IPS DF 4.7 (cell line): ENCODE measurements around the gene SAFB.

Source experiments
- DNase-seq: peaks from one replicate; pipeline ENCODE4 v3.0.0-alpha.2; 2013; ENCODE audit warnings: low spot score; ENCODE audit errors: extremely low read depth

SAFB gene

GRCh38 chr19:5664515-5664914 is 41.6 kb downstream of the SAFB start:
- no peak for DNase-seq

- no peak for DNase-seq
These were observed 43.1 kb downstream of the SAFB start for GRCh38 chr19:5665781-5666513.

DNA sequence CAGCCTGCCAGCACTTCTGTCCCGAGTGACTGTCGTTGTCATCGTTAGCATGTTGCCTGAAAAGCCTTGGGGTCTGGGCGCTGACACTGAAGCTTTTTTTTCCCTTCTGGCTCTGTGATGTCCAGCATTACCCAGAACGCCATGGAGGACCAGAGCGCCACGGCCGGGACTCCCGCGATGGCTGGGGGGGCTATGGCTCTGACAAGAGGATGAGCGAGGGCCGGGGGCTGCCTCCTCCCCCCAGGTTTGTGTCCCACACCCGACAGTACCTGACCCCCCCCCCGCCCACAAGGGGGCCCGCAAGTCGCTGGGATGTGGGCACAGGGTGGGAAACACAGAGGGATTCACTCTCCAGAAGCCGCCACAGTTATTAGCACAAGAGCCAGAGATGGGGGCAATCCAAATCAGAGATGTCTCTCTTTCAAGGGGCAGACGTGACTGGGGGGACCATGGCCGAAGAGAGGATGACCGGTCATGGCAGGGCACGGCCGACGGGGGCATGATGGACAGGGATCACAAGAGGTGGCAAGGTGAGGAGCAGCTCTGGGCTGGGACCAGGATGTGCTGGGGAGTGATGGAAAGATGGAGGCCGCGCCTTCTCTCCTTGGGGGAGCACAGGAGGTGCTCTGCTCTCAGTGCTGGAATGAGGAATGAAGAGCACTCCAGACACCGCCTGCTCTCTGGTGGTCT is 44.2 kb downstream of the SAFB start:
- no peak for DNase-seq

- no peak for DNase-seq
These were observed 44.9 kb downstream of the SAFB start for GRCh38 chr19:5667751-5668271.

- DNase-seq: no peak
These were observed 46.3 kb downstream of the SAFB start for GRCh38 chr19:5669212-5669611.

DNA sequence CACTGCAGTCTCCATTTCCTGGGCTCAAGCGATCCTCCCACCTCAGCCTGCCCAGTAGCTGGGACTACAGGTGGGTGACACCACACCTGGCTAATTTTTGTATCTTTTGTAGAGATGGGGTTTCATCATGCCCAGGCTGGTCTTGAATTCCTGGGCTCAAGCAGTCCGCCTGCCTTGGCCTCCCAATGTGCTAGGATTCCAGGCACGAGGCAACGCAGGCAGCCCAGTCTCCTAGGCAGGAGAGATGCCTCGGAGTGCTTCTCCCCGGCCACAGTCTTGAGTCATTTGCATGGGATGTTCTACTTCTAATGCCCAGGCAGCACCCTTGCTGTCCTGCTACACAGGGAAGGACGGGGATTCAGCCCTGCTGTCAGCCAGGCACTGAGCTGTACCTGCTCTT is 48.7 kb downstream of the SAFB start:
- DNase-seq: no peak

GRCh38 chr19:5672708-5673459 is 50.0 kb downstream of the SAFB start:
- no peak for DNase-seq

DNA sequence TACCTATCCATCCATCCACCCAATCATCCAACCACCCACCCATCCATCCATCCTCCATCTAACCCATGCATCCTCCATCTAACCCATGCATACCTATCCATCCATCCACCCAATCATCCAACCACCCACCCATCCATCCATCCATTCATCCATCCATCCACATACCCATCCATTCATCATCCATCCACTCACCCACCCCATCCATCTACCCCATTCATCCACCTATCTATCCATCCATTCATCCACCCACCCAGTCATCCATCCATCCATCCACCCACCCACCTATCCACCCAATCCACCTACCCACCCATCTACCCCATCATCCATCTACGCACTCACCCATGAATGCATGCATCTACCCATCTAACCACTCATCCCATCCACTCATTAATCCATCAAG is 50.9 kb downstream of the SAFB start:
- no peak for DNase-seq

DNA sequence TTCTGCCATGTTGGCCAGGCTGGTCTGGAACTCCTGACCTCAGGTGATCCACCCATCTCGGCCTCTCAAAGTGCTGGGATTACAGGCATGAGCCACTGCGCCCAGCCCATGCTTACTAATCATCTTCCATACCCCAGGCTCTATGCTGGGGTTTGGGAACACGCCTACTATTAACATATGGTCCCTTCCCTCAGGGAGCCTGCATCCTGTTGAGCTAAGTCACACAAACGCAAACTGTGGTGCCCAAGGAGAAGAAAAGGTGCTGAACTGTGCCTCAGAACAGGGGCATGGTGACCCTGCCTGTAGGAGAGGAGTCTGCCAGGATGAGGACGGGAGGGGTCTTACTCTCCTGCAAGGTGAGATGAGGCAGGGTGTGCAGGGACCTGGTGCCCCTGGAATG is 51.8 kb downstream of the SAFB start:
- DNase-seq: no peak

- DNase-seq: no peak
These were observed 53.4 kb downstream of the SAFB start for GRCh38 chr19:5676105-5676771.

DNA sequence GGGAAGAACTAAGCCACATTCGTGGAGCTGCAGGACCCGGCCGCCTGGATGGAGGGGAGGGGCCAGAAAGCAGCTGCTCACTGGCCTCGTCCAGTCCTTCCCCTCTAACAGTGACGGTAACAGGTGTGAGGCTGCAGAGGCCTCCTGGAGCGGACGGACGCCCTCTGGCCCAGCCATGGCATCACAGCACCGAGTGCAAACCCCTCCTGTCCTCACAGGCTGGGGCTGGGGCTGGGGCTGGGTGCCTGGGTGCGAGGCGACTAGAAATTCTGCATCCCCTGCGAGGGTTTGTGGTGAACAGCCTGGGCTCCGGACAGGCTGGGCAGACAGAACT is 53.9 kb downstream of the SAFB start:
- no peak for DNase-seq

DNA sequence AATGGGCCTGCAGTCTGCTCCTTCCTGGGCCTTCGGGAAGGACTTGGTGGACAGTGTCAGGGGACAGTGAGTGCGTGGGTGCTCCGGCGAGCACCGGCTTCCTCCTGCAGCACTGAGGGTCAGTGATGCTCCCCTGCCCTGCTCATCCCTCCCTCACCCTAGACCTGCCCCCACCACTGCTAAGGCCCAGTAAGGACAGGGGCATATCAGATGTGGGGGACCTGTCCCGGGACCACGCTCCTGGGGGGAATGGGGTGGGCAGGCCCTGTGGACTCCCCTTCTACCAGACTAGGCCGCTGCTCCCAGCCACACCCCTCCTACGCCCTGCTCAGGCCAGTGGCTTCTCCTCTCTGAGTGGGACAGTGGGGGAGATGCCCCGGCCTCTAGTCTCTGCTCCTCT is 54.3 kb downstream of the SAFB start:
- DNase-seq: no peak

GRCh38 chr19:5677580-5677979 is 54.7 kb downstream of the SAFB start:
- no peak for DNase-seq

- no peak for DNase-seq
These were observed 55.3 kb downstream of the SAFB start for GRCh38 chr19:5678071-5678718.

- no peak for DNase-seq
These were observed 56.6 kb downstream of the SAFB start for GRCh38 chr19:5679289-5680083.

DNA sequence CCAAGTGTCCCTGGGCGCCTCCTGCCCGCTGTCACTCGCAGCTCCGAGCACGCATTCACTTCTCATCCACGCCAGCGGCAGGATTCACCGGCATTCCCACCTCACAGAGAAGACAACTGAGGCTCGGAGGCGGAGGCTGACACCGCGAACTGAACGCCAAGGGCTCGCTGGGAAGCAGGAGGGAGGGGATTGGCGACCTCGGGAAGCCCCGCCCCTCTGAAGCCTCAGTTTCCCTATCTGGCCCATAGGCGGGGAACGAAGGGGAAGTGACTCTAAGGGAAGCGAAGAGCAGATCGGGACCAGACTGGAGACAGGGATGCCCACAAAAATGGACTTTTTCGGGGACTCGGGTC is 57.2 kb downstream of the SAFB start:
- DNase-seq: no peak

GRCh38 chr19:5680437-5681368 is 57.8 kb downstream of the SAFB start, which contains the start of the genes HSD11B1L and MICOS13:
TSS of gene HSD11B1L (plus strand) at chr19:5681027. CDS start at chr19:5684833, 3,806 bp downstream.
TSS of gene MICOS13 (minus strand) at chr19:5680516. CDS start at chr19:5680486, 30 bp downstream.
- DNase-seq: peak; percentile 95

DNA sequence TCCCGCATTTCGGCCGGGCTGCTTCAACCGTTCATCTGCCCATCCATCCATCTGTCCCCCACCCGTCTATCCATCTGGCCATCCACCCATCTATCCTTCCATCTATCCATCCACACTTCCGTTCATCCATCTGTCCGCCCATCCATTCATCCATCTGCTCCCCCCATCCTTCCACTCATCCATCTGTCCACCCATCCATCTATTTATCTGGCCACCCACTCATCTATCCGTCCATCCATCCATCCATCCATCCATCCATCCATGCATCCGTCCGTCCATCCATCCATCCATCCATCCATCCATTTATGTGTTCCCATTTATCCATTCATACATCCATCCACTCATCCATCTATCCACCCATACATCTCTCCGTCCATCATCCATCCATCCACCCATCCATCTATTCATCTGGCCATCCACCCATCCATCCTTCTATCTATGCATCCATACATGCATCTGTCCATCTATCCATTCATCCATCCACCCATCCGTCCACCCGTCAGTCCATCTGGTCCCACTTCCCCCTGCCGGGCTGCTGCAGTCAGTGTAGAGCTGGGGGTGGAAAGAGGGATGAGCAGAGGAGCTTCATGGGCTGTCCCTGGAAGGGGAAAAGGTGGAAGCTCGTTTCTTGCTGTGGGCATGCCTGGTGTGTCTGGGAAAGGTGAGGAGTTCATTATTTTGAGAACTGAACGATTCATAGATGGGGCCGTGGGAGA is 58.7 kb downstream of the SAFB start:
- no peak for DNase-seq

GRCh38 chr19:5682107-5682482 is 59.2 kb downstream of the SAFB start:
- DNase-seq: no peak
